BJ (cell line): ENCODE results near the gene KLHL11. TPM values are rescaled to one million over a fixed set of nuclear protein-coding genes. Genes with fewer than 3 reads are reported as not detected.
"Not testable (repeated sequence)": the region's sequence is repeated elsewhere in the genome, so short reads cannot be mapped to it uniquely, and the experiment has no call there.

Experiments
- CTCF ChIA-PET: fragments of 350-600 bp; formaldehyde crosslinking; extraction: SDS; loops from one replicate; lab custom pipeline; 2021; ENCODE audit warnings: antibody characterized with exemption, inconsistent platforms; lab: Yijun Ruan, JAX
- POLR2A ChIA-PET: fragments of 300-600 bp; sonication (Branson Sonifier 250); formaldehyde crosslinking; extraction: SDS; loops from one replicate; lab custom pipeline; 2021; ENCODE audit warnings: antibody characterized with exemption; lab: Charles Lee
- DNase-seq: peaks from one replicate; pipeline ENCODE4 v3.0.0-alpha.2; 2011; ENCODE audit warnings: low read depth
- H3K27me3 ChIP-seq: 2 replicates; pipeline ENCODE4 v1.6.0; 2011; ENCODE audit warnings: low read length; ENCODE audit not compliant: control insufficient read depth, insufficient read depth
- H3K36me3 ChIP-seq: 2 replicates; pipeline ENCODE4 v1.5.1; 2011; ENCODE audit warnings: low read length; ENCODE audit not compliant: control insufficient read depth, insufficient read depth
- H3K4me3 ChIP-seq: 2 replicates; pipeline ENCODE4 v1.5.1; 2011; ENCODE audit warnings: low read depth, mild to moderate bottlenecking, control low read depth, low read length
- polyA plus RNA-seq: library from polyadenylated mRNA; depleted of rRNA; stranded (reverse); fragments of >200 nt; gene quantifications from 2 replicates; pipeline ENCODE4 v1.2.3, GENCODE V29; 2011
- TF ChIP-seq, protein P1 (sequence below): IDR thresholded peaks from 2 replicates; pipeline ENCODE4 v1.5.1; 2011; ENCODE audit warnings: low read depth, mild to moderate bottlenecking, control low read depth, inconsistent platforms, low read length, moderate library complexity; ENCODE audit not compliant: insufficient read depth

The KLHL11 gene
- polyA plus RNA-seq, 1 experiment, result 5.5 TPM

DNA sequence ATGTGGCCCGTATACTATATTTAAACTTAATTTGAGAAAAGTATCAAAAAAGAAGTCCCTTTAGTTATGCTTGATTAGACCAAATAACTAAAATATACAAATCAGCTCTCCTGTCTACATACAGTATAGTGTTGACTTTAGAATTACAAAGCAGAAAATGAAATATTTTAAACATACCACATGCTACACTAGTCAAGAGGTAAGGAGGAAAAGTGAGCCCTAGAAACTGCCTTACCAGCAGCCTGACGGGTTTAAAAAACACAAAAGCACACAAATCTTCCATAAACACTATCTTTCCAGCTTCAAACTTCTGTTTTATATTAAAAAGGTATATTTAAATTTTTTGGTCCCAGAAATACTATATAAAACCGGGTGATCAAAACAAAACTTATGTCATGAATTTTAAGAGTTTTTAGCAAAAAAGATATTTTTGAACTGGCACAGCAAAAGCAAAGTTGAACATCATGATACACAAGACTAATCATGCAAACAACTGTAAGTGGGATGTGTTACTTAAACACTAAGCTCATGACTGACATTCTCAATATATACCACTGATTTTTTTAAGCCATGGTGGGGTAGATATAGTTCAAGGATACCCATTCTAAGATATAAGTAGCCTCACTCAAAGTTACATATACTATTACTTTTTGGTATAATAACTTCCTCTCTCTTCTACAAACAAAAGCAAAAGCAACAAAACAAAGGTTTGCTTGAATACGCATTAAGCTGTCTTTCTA, 15.8 kb downstream of the KLHL11 start:
- H3K36me3 ChIP-seq, result no peaks in the 10 kb centered on the region
- H3K4me3 ChIP-seq, result no peak overlapping the region
- ChIA-PET CTCF (interaction anchor here (0.6 to 1.9 kb wide), 4 partner anchors 15 to 95 kb away, joined by 3 to 4 read pairs (median 4); no protein-coding TSS in a partner anchor), POLR2A (no interaction called here)
- TF ChIP-seq, protein P1, sequence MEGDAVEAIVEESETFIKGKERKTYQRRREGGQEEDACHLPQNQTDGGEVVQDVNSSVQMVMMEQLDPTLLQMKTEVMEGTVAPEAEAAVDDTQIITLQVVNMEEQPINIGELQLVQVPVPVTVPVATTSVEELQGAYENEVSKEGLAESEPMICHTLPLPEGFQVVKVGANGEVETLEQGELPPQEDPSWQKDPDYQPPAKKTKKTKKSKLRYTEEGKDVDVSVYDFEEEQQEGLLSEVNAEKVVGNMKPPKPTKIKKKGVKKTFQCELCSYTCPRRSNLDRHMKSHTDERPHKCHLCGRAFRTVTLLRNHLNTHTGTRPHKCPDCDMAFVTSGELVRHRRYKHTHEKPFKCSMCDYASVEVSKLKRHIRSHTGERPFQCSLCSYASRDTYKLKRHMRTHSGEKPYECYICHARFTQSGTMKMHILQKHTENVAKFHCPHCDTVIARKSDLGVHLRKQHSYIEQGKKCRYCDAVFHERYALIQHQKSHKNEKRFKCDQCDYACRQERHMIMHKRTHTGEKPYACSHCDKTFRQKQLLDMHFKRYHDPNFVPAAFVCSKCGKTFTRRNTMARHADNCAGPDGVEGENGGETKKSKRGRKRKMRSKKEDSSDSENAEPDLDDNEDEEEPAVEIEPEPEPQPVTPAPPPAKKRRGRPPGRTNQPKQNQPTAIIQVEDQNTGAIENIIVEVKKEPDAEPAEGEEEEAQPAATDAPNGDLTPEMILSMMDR, result no peak
- H3K27me3 ChIP-seq, result no peaks in the 10 kb centered on the region
- no peak for DNase-seq

GRCh38 chr17:41848788-41849187, 16.4 kb downstream of the KLHL11 start:
- no peaks in the 10 kb centered on the region for H3K36me3 ChIP-seq
- ChIA-PET POLR2A (no interaction called here), CTCF (interaction anchor here (0.9 to 1.9 kb wide), 3 partner anchors 12 to 47 kb away, joined by 3 to 4 read pairs (median 4); no protein-coding TSS in a partner anchor)
- no peak for DNase-seq
- no peaks in the 10 kb centered on the region for H3K27me3 ChIP-seq
- TF ChIP-seq, protein P1, result no peak
- no peak overlapping the region for H3K4me3 ChIP-seq

DNA sequence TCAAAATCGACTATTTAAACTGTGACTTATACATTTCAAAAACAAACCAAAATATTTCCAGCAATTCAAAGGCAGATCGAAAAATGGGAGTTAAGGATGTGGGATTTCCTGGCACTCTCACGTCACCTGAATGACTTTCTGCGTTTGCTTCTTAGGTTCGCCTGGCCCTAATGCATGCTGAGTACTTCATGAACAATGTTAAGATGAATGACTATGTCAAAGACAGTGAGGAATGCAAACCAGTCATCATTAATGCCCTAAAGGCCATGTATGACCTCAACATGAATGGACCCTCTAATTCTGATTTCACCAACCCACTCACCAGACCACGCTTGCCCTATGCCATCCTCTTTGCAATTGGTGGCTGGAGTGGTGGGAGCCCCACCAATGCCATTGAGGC, 20.3 kb downstream of the KLHL11 start:
- DNase-seq, result no peak
- CTCF ChIA-PET, result no interaction called here

GRCh38 chr17:41840781-41841180, 24.4 kb downstream of the KLHL11 start:
- H3K36me3 ChIP-seq, H3K27me3 ChIP-seq, H3K4me3 ChIP-seq, CTCF ChIA-PET, DNase-seq, POLR2A ChIA-PET: not testable (repeated sequence)

More for the DNA sequence above, 20.3 kb downstream of the KLHL11 start:
- TF ChIP-seq, protein P1, result no peak
- POLR2A ChIA-PET, result no interaction called here
- H3K4me3 ChIP-seq, result no peak overlapping the region
- H3K27me3 ChIP-seq, result no peaks in the 10 kb centered on the region
- no peaks in the 10 kb centered on the region for H3K36me3 ChIP-seq

DNA sequence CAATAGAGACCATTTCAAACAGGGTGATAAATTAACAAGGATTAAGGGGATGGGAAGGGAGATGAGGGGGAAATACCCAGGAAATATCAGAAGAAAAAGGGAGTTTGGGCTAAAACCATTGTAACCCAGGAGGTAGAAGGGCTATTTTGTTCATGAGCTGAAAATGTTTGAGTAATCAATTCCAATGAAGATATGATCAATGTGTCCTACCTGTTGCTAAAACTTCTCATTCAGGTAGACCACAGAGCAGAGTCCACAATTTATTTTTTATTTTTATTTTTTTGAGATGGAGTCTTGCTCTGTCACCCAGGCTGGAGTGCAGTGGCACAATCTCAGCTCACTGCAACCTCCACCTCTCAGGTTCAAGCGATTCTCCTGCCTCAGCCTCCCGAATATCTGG, 25.8 kb downstream of the KLHL11 start:
- H3K36me3 ChIP-seq, DNase-seq, POLR2A ChIA-PET, H3K27me3 ChIP-seq, H3K4me3 ChIP-seq: not testable (repeated sequence)
- CTCF ChIA-PET, result interaction anchor here (0.6 to 0.9 kb wide), 2 partner anchors 11 to 1935 kb away, joined by 3 read pairs; no protein-coding TSS in a partner anchor

GRCh38 chr17:41837761-41838538, 27.3 kb downstream of the KLHL11 start, which contains the start of gene KLHL10:
Gene KLHL10 (plus strand): TSS chr17:41837825. CDS start chr17:41837933, 108 bp downstream.
- TF ChIP-seq, protein P1, result no peak
- no peak for DNase-seq
- H3K4me3 ChIP-seq, result no peak within 1 kb of the TSS
- H3K27me3 ChIP-seq, result no peaks in the 10 kb centered on the region
- H3K36me3 ChIP-seq, result no peaks in the 10 kb centered on the region
- POLR2A ChIA-PET, result interaction anchor here (0.6 kb wide), 1 partner anchor 24 kb away, joined by 3 read pairs; no protein-coding TSS in a partner anchor
- CTCF ChIA-PET, result interaction anchor here (0.9 to 1.3 kb wide), 2 partner anchors 22 to 27 kb away, joined by 3 to 5 read pairs; no protein-coding TSS in a partner anchor
